Activated CD4-positive, alpha-beta T cell treated with anti-CD3 and anti-CD28 coated beads for 4 hours (primary cell): ENCODE results near the gene CSPG4.
"Not testable (repeated sequence)": the region's sequence is repeated elsewhere in the genome, so short reads cannot be mapped to it uniquely, and the experiment has no call there.

Source experiments
- DNase-seq, 2 donors: peaks; one replicate each; pipeline ENCODE4 v3.0.0-alpha.2; 2020

Gene CSPG4, protein sequence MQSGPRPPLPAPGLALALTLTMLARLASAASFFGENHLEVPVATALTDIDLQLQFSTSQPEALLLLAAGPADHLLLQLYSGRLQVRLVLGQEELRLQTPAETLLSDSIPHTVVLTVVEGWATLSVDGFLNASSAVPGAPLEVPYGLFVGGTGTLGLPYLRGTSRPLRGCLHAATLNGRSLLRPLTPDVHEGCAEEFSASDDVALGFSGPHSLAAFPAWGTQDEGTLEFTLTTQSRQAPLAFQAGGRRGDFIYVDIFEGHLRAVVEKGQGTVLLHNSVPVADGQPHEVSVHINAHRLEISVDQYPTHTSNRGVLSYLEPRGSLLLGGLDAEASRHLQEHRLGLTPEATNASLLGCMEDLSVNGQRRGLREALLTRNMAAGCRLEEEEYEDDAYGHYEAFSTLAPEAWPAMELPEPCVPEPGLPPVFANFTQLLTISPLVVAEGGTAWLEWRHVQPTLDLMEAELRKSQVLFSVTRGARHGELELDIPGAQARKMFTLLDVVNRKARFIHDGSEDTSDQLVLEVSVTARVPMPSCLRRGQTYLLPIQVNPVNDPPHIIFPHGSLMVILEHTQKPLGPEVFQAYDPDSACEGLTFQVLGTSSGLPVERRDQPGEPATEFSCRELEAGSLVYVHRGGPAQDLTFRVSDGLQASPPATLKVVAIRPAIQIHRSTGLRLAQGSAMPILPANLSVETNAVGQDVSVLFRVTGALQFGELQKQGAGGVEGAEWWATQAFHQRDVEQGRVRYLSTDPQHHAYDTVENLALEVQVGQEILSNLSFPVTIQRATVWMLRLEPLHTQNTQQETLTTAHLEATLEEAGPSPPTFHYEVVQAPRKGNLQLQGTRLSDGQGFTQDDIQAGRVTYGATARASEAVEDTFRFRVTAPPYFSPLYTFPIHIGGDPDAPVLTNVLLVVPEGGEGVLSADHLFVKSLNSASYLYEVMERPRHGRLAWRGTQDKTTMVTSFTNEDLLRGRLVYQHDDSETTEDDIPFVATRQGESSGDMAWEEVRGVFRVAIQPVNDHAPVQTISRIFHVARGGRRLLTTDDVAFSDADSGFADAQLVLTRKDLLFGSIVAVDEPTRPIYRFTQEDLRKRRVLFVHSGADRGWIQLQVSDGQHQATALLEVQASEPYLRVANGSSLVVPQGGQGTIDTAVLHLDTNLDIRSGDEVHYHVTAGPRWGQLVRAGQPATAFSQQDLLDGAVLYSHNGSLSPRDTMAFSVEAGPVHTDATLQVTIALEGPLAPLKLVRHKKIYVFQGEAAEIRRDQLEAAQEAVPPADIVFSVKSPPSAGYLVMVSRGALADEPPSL (N-terminal part only)

DNA sequence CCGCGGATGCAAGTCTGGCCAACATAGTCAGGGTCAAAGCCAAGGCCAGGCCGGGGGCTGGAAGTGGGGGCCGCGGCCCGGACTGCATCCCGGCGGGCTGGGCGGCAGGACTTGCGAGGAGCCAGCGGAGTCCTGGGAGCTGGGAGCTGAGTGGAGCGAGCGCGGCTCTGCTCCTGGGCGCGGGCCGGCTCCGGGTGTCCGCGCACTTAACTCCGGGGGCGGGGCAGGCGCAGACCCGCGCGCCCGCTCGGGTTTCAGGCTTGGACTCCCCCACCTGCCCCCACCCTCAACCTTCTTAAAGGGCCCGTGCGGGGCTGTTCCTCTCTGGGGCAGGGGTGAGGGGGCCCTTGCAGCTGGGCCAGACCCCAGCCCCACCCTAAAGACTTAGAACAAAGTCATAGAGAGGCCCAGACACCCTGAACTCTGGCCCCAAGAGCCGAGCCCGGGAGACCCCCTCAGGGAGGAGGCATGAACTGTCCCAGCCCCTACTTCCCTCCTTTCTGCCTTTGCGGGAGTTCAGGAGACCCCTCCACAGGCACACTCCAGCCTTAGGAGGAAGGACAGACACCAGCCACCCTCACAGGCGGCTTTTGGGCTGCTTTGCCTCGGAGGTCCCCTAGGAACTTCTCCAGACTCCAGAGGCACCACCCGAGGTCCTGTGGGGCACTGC lies at the start of gene CSPG4:
CSPG4 (minus strand) TSS at position 181 of the 670 bp plus-strand sequence; CDS start at position 88, 93 bp downstream.
- DNase-seq = no peak

DNA sequence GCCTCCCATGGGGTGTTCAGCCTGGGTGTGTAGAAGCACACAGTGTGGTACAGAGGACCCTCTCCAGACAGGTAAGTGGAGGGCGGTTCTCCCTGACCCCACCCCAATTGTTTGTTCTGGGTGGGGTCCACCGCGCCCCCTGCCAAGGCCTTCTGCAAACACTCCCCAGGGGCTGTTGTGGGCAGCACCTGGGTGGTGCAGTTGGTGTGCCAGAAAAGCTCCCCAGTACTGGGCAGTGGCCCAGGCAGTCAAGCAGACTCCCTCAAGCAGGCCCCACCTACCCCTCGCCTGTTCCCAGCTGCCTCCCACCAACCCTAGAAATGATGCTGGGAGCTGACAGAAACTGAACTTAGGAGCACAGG lies 49.7 kb upstream of the CSPG4 start:
- DNase-seq = not testable (repeated sequence)

DNA sequence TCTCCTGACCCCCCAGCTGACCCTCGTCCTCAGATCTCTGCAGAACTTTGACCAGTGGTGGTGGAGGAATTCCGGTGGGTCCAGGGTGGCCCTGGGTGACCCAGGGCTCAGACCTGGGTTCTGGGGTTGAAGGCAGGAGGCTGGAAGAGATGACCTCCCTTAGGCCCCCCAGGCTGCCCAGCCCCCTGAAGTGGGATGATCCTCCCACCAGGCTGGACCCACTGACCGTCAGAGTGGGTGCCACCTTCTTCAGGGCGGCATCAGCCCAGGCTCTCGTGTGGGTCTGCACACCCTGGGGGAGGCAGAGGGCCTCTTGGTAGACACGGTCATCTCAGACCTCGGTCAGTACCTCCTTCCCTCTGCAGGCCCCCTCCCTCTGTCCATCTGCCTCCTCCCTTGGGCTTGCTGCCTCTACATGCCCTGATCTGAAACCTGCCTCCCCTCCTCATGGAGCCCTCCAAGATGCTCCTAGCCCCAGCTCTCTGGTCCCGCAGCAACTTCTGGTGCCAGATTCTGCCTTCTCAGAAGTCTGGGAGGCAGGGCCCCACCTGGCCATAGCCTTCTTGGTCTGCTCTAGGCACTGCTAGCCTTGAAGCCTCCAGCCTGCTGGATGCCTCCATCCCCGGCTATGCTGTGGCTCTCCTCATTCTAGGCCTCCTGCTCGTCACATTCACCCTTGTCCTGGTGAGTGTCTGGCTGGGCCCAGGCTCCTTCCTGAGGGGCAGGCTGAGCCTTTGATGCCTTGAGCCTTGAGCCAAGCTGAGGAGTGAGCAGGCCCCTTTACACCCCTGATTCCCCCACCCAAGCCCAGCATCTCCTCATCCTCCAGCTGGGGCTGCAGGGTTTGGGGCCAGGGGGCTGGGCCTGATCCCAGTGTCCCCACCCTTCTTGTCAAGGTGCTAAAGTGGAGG lies 49.1 kb upstream of the CSPG4 start:
- no peak for DNase-seq

DNA sequence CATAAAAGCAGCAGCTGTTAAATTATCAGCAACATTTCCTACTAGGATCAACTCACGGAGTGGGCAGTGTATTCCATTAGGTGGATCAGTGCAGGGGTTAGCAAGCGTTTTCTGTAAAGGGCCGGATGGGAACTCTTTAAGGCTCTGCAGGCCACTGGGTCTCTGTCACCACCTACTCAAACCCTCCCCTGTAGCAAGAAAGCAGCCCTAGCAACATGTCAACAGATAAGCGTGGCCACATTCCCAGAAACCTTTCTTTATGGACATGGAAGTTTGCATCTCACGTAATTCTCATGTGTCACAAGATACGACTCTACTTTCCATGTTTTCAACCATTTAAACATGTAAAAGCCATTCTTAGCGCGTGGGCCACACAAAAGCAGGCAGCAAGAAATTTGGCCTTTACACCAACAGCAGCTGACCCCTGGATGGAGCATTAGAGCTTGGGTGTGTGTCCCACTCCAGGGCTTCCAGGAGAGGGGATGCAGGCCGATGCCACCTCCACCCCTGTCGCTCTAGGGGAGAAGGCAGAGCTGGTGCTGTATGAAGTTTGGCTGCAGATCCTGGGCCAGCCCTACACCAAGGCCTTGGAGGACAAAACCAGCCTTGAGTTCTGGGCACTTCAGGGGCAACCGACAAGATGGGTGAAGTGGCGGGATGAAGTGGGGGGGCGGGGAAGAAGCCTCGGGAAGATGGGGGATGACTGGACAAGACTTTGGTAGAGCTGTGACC lies 48.2 kb upstream of the CSPG4 start:
- no peak for DNase-seq

DNA sequence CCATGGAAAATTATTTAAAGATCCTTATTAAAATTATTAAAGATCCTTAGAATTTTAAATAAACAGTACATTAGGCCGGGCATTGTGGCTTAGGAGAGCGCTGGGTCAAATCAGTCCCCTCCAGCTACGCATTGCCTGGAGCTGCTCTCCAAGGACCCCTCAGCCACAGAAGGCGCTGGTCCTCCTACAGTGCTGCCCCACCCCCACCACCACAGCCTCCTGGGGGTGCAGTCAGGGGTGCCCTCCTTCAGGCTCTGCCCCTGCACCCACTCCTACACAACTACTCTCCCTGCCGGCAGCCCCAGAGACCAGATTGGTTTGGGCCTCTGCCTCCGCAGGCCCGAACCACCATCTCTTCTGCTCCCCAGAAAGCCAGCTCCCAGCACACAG lies 47.5 kb upstream of the CSPG4 start:
- DNase-seq = not testable (repeated sequence)

DNA sequence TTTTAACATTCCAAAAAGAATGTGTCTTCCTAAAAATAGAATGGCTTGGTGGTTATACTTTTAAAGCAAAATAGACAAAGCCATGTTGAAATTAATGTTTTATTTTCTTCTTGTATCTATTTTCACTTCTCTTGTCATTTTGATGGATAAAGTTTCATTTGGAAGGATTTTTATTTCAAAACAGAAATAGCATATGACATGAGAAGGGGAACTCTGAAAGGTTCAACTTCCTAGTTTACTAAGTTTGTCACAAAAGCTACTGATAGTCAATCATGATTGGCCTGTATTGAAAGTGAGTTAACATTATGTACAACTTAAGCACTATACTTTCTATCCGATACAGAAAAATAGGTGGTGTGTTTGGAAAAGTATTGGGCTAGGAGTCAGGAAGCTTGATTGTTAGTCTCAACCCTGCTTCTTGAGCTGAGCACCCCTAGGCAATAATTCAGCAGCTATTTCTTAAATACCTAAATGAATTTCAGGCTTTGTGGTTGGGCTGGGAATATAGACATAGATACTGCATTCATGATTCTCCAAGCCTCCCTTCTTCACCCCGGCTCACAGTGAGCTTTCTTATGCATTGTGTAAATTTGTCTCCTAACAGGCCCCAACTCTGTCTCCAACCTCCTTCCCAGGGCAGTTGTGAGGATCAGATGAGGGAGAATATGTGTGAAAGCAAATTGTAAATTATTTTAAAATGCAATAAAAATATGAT lies 46.9 kb upstream of the CSPG4 start:
- no peak for DNase-seq

DNA sequence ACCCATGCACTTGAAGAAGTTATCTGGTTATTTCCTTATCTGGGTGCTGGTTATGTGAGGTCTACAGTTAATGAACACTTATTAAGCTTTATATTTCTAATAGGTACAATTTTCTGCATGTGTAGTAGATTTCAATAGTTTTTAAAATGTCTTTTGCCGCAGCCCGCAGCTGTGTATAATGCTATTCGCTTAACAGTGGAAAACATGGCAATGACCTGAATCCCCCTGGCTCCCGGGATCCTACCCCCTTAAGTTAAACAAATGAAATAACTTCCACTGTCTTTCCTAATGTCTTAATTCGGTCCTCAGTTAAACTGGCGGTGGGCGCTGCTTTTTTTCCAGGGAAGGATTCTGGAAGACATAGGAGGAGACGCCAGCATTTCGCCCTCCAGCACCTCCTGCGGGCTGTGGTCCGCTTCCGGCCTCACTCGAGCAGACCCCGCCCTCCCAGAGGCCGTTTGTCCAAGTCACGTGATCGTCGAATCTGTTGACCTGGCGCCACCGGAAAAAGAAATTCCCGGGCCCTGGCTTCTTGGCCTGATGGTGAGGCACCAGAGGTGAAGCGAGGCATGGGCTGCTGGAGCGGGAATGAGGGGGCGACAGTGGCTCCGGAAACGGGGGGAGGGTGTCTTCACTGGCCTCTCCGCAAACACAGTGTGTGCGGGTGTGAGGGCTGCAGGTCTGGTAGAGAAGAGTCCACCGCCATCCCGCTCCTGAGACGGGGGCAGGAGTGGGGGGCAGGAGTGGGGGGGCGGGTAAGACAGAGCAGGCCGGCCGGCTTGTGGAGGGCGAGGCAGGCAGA lies 45.6 kb upstream of the CSPG4 start:
- peak; percentile 28 to 47 for DNase-seq

DNA sequence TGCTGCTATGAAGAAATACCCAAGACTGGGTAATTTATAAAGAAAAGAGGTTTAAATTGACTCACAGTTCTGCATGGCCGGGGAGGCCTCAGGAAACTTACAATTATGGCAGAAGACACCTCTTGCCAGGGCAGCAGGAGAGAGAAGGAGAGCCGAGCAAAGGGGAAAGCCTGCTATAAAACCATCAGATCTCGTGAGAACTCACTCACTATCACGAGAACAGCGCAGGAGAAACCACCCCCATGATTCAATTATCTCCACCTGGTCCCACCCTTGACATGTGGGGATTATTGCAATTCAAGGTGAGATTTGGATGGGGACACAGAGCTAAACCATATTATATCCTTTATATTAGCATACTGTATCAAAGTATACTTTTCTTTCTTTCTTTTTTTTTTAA lies 42.2 kb upstream of the CSPG4 start:
- DNase-seq = not testable (repeated sequence)

DNA sequence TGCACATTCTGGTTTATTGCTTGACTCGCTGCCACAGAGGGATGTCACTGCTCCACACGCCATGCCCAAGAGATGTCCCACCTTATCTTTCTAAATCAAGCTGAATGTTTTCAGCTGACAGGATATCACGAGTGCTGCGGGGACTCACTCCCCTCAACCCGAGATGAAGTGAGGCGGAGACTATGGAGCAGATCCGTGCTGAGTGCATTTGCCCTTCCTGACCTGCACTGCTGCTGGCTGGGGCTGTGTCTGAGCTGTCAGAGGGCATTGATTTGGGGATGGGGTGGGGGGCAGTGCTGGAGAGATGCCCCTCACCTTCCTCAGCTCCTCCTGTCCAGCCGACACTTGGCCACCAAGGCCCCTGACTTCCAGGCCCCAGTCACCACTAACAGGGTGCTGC lies 40.5 kb upstream of the CSPG4 start:
- no peak for DNase-seq

DNA sequence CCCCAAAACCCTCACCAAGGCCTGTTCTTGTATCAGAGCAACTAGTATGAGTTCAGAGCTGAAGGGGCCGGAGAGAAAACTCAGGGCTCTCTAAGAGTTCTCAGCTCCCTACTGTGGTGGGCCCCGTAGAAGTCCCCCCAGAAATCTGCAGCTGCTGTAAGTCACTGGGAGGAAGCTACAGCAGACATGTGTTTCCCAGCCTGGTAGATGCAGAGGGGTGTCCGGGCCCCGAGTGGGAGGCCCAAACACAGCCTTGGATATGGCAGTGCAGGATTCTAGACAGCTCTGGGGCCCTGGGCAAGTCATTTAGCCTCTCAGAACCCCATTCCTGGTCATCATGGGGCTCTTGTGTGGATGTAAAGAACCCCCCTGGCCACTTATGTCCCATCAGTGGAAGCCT lies 39.2 kb upstream of the CSPG4 start:
- no peak for DNase-seq

DNA sequence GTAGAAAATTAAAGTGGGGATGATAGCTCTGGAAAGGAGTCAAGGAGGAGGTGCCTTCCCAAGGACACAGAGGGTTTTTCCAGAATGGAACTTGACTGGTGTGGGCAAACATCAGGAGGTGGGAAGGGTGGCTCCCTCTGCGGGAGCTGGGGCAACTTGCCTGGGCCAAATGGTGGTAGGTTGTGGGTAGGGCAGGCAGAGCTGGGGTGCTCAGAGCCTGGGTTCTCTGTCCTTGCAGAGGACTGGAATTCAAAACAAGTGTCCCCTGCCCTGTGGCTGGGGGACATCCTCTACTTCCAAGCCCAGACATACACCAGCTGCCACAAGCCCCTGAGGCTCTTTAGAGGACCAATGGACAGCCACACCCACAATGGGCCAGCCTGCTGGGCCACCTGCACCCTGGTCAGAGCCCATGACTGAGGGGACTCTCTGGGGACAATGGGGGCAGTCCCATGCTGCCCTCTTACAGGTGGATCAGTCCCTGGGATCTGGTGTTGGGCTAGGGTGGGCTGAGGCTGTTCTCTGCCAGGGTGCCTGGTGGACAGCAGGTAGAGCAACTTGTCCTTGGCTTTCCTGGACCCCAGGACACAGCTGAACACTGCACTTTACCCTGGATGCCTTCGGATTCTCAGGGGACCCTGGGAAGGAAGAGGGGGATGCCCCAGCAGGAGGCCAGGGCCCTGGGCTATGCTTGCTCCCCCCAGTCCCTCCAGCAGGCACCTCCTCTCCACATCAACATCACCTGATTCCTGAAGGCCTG lies 38.6 kb upstream of the CSPG4 start:
- no peak for DNase-seq

DNA sequence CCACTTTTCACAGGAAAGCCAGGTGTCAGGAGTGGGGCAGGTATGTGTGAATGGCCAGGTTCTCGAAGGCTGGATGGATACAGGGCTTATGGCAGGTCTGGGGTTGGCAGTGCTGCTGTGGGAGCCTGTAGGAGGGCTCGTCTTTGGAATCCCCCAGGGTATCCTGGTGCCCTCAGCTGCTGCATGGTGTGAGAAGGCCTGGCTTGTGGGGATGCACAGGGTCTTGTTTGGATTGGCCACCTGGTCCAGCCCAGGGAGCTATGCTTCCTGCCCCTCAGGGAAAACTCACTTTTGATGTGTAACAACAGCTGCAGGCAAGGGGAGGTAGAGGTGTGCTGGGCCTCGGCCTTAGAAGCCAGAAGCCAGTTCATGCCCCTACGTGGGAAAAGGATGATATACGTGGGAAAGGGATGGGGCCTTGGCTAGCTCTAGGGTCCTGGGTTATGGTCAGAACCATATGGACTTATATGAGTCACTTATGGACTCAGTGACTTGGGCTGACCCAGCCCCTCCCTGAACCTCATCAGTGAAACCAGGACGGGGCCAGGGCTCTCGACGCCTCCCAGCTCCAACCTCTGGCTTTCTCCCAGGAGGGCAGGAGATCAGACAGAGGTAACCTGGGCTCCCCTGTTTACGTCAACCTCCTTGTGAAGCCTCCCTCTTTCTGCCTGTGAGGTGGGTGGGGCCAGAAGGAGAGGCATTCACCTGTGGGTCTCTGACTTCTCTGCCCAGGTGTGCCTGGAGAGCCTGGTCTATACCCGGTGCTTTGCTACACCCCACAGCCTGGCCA lies 37.8 kb upstream of the CSPG4 start:
- DNase-seq = no peak

DNA sequence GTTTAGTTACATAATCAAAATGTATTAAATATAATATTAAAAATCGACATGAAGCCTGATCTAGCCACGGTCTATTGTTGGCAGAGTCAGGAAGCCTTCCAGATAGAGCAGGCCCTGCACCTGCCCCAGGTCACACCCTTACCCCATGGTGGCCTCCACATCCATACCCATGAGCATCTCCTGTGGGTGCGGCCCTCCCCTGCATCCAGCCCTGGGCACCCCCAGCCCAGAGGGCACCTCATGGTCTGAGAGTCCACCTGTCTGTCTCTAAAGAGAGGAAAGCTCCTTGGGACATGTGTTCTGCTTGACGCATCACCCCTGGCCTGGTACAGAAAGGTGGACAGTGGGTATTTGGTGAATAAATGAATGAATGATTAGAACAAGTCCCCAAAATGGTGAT lies 37.2 kb upstream of the CSPG4 start:
- no peak for DNase-seq

DNA sequence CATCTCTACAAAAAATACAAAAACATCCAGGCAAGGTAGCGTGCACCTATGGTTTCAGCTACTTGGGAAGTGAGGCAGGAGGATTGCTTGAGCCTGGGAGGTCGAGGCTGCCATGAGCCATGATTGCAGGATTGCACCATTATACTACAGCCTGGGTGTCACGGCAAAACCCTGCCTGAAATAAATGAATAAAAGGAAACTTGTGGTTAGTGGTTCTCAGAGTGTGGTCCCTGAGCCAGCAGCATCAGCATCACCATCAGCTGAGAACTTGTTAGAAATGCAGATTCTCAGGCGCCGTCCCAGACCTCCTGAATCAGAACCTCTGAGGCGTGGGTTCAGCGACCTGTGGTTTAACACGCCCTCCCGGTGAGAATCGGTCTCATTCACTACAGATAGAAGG lies 36.2 kb upstream of the CSPG4 start:
- DNase-seq = peak in 1 of 2 donors; percentile 16

DNA sequence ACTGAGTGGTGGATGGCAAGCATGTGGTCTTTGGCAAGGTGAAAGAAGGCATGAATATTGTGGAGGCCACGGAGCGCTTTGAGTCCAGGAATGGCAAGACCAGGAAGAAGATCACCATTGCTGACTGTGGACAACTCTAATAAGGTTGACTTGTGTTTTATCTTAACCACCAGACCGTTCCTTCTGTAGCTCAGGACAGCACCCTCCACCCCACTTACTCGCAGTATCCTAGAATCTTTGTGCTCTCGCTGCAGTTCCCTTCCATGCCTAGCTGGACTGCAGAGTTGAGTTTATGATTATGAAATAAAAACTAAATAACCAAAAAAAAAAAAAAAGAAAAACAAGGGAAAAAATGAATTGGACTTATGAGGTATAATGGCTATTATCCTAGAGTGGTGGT lies 34.5 kb upstream of the CSPG4 start:
- DNase-seq = not testable (repeated sequence)

DNA sequence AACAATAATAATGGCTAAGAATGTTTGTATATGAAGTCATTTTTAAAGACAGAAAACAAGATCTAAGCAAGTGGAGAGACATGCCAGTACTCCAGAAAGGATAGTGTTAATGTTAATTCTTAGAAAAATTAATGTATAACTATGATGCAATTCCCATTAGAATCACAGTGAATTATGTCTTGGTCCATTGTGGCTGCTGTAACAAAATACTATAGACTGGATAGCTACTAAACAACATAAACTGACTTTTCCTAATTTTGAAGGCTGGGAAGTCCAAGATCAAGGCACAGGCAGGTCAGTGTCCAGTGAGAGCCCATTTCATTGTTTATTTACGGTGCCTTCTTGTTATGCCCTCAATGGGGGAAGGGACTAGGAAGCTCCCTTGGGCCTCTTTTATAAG lies 32.7 kb upstream of the CSPG4 start:
- no peak for DNase-seq

DNA sequence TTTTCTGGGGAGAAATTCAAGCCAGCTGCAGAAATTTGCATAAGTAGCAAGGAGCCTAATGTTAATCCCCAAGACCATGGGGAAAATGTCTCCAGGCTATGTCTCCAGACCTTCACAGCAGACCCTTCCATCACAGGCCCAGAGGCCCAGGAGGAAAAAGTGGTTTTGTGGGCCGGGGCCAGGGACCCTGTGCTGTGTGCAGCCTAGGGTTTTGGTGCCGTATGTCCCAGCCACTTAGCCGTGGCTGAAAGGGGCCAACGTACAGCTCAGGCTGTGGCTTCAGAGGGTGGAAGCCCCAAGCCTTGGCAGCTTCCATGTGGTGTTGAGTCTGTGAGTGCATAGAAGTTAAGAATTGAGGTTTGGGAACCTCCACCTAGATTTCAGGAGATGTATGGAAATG lies 29.7 kb upstream of the CSPG4 start:
- DNase-seq = not testable (repeated sequence)

DNA sequence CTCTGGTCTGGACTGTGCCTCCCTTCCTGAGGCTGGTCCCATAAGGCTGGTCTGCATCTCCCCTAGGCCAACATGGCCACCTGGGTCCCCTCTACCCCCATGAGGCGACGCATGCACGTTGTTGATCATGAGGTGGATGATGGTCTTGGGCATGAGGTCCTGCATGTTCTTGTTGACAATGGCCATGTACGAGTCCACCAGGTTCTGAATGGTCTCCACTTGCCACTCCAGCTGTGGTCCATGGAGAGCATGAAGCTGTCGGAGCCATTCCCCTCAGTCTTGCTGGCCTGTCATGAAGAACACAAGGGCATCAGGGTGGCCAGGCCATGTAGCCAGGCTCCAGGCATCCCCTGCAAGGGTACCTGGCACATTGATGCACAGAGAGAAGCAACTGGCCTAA lies 27.1 kb upstream of the CSPG4 start:
- no peak for DNase-seq
